NT2/D1 (cell line): ENCODE data around the gene RALGPS1.

Experiments
- SUZ12 ChIP-seq: IDR thresholded peaks from 2 replicates; pipeline ENCODE4 v1.6.1; 2011; ENCODE audit not compliant: insufficient read length, insufficient read depth; ENCODE audit errors: extremely low read depth
- YY1 ChIP-seq: IDR thresholded peaks from 2 replicates; pipeline ENCODE4 v1.6.1; 2011; ENCODE audit not compliant: insufficient read length, insufficient read depth
- ZNF274 ChIP-seq: IDR thresholded peaks from 2 replicates; pipeline ENCODE4 v1.6.1; 2011; ENCODE audit warnings: mild to moderate bottlenecking, low read depth, low read length

- TF ChIP-seq YY1 = no peak
- TF ChIP-seq ZNF274 = no peak
- no peak for TF ChIP-seq SUZ12
Observed at GRCh38 chr9:127128341-127129072, 213.9 kb downstream of the RALGPS1 start.
